Measurements from ENCODE around the gene CTBP2.
"Not testable (repeated sequence)": the region's sequence is repeated elsewhere in the genome, so short reads cannot be mapped to it uniquely, and the experiment has no call there.

CTBP2 gene

DNA sequence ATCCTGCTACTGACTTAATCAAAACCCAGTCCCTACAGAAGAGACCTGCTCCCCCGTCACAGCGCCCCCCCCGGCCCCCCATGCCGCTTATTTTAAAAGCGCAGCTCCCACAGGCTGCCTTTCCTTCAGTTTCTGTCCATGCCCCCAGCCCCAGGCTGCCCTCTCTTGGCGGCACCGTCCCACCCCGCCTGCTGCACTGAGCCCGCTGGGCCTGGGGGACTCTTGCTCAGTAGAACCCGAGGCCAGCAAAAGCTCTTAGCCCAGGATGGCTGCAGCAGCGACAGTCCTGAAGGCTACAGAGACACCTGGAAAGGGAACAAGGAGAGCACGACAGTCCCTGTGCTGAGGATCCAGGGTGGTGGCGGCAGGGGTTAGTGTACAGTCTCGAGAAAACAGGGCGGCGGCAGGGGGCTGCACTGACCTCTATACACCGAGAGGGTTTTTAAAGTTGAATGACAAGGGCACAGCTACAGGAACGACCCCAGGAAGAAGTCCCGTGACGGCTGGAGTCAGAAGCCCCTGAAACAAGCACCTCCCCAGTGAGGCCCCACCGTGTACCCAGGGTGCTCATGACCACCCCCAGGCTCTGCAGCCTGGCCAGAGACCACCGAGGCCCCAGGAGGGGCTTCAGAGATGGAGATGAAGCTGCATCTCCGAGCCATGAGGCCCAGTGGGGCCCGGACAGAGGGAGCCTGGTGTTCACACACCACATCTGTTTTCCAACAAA lies 164.1 kb downstream of the CTBP2 start:
- no peak for DNase-seq (ENCODE audit: low read depth)
- Histone ChIP-seq H3K9ac (ENCODE audit: low read length) (no peak overlapping the region), H3K4me3 (ENCODE audit: low read length) (no peak overlapping the region), H3K9me3 (ENCODE audit: control insufficient read depth, low read length) (no peaks in the 10 kb centered on the region), H3K27me3 (replicated peaks; ENCODE audit: control insufficient read depth, insufficient read depth, low read length) (no peaks in the 10 kb centered on the region), H3K36me3 (ENCODE audit: control insufficient read depth, insufficient read depth, low read length, severe bottlenecking) (peaks cover 52% of the 10 kb centered on the region), H3K4me1 (ENCODE audit: control insufficient read depth, insufficient read depth, low read length) (peaks cover 15% of the 10 kb centered on the region)

- Histone ChIP-seq H3K4me1 (ENCODE audit: control insufficient read depth, insufficient read depth, low read length) (peaks cover 15% of the 10 kb centered on the region), H3K9ac (ENCODE audit: low read length) (no peak overlapping the region), H3K9me3 (ENCODE audit: control insufficient read depth, low read length) (no peaks in the 10 kb centered on the region), H3K4me3 (ENCODE audit: low read length) (no peak overlapping the region), H3K36me3 (ENCODE audit: control insufficient read depth, insufficient read depth, low read length, severe bottlenecking) (peaks cover 58% of the 10 kb centered on the region), H3K27me3 (replicated peaks; ENCODE audit: control insufficient read depth, insufficient read depth, low read length) (no peaks in the 10 kb centered on the region)
- DNase-seq (ENCODE audit: low read depth), result no peak
These were observed 164.8 kb downstream of the CTBP2 start for GRCh38 chr10:124995605-124996004.

GRCh38 chr10:124994573-124995473 lies 165.5 kb downstream of the CTBP2 start:
- no peaks in the 10 kb centered on the region for H3K27me3 ChIP-seq (replicated peaks; ENCODE audit: control insufficient read depth, insufficient read depth, low read length)
- no peak overlapping the region for H3K9ac ChIP-seq (ENCODE audit: low read length)
- peaks cover 63% of the 10 kb centered on the region for H3K36me3 ChIP-seq (ENCODE audit: control insufficient read depth, insufficient read depth, low read length, severe bottlenecking)
- H3K4me3 ChIP-seq (ENCODE audit: low read length), result no peak overlapping the region
- H3K9me3 ChIP-seq (ENCODE audit: control insufficient read depth, low read length), result no peaks in the 10 kb centered on the region
- no peak for DNase-seq (ENCODE audit: low read depth)
- H3K4me1 ChIP-seq (ENCODE audit: control insufficient read depth, insufficient read depth, low read length), result peaks cover 10% of the 10 kb centered on the region

GRCh38 chr10:124993736-124994451 lies 166.5 kb downstream of the CTBP2 start:
- no peak for DNase-seq (ENCODE audit: low read depth)
- Histone ChIP-seq H3K27me3 (replicated peaks; ENCODE audit: control insufficient read depth, insufficient read depth, low read length) (no peaks in the 10 kb centered on the region), H3K9me3 (ENCODE audit: control insufficient read depth, low read length) (no peaks in the 10 kb centered on the region), H3K4me1 (ENCODE audit: control insufficient read depth, insufficient read depth, low read length) (peaks cover under 1% of the 10 kb centered on the region), H3K4me3 (ENCODE audit: low read length) (no peak overlapping the region), H3K36me3 (ENCODE audit: control insufficient read depth, insufficient read depth, low read length, severe bottlenecking) (peaks cover 69% of the 10 kb centered on the region), H3K9ac (ENCODE audit: low read length) (no peak overlapping the region)

DNA sequence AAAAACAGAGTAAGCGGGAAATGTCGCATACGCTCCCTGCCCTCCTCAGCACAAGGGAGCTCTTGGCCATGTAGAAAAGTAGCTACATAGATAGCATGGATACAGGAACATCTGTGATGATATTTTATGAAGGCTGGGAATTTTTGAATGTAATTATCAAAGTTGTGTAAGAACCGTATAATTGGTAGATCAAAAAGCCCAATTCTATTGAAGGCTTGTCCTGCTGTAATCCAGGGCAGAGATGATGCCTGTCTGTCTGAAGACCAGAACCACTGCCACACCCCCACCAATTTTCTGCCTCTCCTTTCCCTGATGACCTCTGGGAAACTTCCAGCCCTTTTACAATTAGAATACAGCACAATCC lies 167.0 kb downstream of the CTBP2 start:
- peaks cover 72% of the 10 kb centered on the region for H3K36me3 ChIP-seq (ENCODE audit: control insufficient read depth, insufficient read depth, low read length, severe bottlenecking)
- H3K4me3 ChIP-seq (ENCODE audit: low read length), result no peak overlapping the region
- H3K27me3 ChIP-seq (replicated peaks; ENCODE audit: control insufficient read depth, insufficient read depth, low read length), result no peaks in the 10 kb centered on the region
- H3K9me3 ChIP-seq (ENCODE audit: control insufficient read depth, low read length), result no peaks in the 10 kb centered on the region
- DNase-seq (ENCODE audit: low read depth), result no peak
- H3K4me1 ChIP-seq (ENCODE audit: control insufficient read depth, insufficient read depth, low read length), result no peaks in the 10 kb centered on the region
- no peak overlapping the region for H3K9ac ChIP-seq (ENCODE audit: low read length)

DNA sequence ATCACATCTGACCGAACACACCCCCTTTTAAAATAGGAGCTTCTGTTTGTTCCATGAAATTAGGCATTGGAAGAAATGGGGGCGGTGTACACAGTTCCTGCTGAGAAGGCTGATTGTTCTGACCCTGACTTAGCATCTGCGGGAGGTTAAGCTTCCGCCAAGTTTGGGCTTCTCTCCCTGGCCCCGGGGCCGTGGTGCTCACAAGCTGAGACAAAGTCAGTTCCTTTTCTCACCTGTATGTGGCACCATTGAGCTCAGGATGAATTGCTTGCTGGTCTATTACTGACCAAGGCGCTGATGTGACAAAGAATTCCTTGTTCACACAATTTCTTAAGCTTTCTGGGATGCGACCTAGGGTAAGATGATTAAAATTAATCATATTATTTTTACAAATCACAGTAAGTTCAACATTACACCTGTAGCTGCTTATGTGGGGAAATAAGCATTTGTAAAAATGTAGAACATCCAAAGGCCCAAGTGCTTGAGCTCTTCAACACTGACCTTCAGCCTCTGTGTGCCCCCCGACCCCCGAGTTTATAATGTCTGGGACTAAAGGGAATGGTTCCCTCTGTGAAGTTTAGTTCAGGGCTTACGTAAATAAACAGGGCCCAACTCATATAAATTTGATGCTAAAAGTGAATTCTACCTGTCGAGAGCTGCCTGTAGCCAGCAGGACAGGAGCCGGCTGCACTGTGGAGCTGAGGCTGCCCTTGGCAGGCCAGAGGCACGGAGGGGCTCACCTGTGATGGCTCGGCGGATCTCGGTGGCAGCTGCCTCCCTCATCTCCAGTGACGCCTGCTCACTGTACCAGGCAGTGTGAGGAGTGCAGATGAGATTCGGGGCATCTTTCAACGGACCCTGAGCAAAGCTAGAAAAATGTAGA lies 167.7 kb downstream of the CTBP2 start:
- Histone ChIP-seq H3K9me3 (ENCODE audit: control insufficient read depth, low read length) (no peaks in the 10 kb centered on the region), H3K4me1 (ENCODE audit: control insufficient read depth, insufficient read depth, low read length) (no peaks in the 10 kb centered on the region), H3K27me3 (replicated peaks; ENCODE audit: control insufficient read depth, insufficient read depth, low read length) (no peaks in the 10 kb centered on the region), H3K4me3 (ENCODE audit: low read length) (no peak overlapping the region), H3K9ac (ENCODE audit: low read length) (no peak overlapping the region), H3K36me3 (ENCODE audit: control insufficient read depth, insufficient read depth, low read length, severe bottlenecking) (peaks cover 73% of the 10 kb centered on the region)
- DNase-seq (ENCODE audit: low read depth), result peak; percentile 77

- H3K4me1 ChIP-seq (ENCODE audit: control insufficient read depth, insufficient read depth, low read length), result no peaks in the 10 kb centered on the region
- peaks cover 73% of the 10 kb centered on the region for H3K36me3 ChIP-seq (ENCODE audit: control insufficient read depth, insufficient read depth, low read length, severe bottlenecking)
- no peak overlapping the region for H3K4me3 ChIP-seq (ENCODE audit: low read length)
- DNase-seq (ENCODE audit: low read depth), result no peak
- no peak overlapping the region for H3K9ac ChIP-seq (ENCODE audit: low read length)
- no peaks in the 10 kb centered on the region for H3K27me3 ChIP-seq (replicated peaks; ENCODE audit: control insufficient read depth, insufficient read depth, low read length)
- H3K9me3 ChIP-seq (ENCODE audit: control insufficient read depth, low read length), result no peaks in the 10 kb centered on the region
These were observed 168.5 kb downstream of the CTBP2 start for GRCh38 chr10:124991835-124992234.

DNA sequence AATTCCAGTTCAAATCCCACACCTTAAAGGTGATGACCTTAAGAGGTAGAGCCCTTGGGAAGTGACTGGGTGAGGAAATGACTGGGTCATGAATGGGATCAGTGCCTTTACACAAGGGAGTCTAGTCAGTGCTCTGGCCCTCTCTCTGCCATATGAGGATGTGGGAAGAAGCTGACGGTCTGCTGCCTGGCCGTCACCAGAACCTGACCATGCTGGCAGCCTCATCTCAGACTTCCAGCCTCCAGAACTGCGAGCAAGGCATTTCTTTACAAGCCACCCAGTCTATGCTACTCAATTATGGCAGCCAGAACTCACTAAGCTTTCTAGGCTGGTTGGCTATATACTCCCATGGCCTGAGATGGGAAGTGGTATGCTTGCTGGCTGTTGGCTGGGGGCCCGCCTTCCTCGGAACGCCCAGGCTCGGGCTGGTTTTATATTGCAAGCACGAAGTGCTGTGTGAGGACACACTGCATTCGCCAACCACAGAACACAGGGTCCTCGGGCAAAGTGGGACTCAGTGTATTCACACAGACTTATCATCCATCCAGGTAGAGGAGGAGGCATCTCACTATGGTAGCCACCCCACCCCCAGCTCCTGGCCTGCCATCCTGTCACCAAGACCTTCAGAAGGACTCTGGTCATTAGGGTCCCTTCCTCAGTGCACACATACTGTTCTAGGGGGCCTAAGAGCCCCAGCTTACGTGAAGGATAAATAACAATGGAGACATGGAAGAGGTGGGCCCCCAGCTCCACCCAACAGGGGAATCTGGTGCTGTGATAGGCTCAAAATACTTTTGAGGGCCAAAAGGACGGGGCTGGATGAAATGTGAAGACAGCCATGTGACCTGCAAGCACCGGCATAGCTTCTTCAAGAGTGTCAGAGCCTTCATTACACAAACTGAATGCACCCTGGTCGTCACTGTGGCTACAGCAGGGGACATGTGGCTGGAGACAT lies 169.4 kb downstream of the CTBP2 start:
- Histone ChIP-seq H3K4me1 (ENCODE audit: control insufficient read depth, insufficient read depth, low read length) (no peaks in the 10 kb centered on the region), H3K4me3 (ENCODE audit: low read length) (no peak overlapping the region), H3K9me3 (ENCODE audit: control insufficient read depth, low read length) (no peaks in the 10 kb centered on the region), H3K36me3 (ENCODE audit: control insufficient read depth, insufficient read depth, low read length, severe bottlenecking) (peaks cover 73% of the 10 kb centered on the region), H3K9ac (ENCODE audit: low read length) (no peak overlapping the region), H3K27me3 (replicated peaks; ENCODE audit: control insufficient read depth, insufficient read depth, low read length) (no peaks in the 10 kb centered on the region)
- no peak for DNase-seq (ENCODE audit: low read depth)

- no peak for DNase-seq (ENCODE audit: low read depth)
- Histone ChIP-seq H3K4me1 (ENCODE audit: control insufficient read depth, insufficient read depth, low read length) (no peaks in the 10 kb centered on the region), H3K9ac (ENCODE audit: low read length) (no peak overlapping the region), H3K4me3 (ENCODE audit: low read length) (no peak overlapping the region), H3K9me3 (ENCODE audit: control insufficient read depth, low read length) (no peaks in the 10 kb centered on the region), H3K27me3 (replicated peaks; ENCODE audit: control insufficient read depth, insufficient read depth, low read length) (no peaks in the 10 kb centered on the region), H3K36me3 (ENCODE audit: control insufficient read depth, insufficient read depth, low read length, severe bottlenecking) (peaks cover 81% of the 10 kb centered on the region)
These were observed 170.8 kb downstream of the CTBP2 start for GRCh38 chr10:124989526-124989925.

- not testable (repeated sequence) for H3K4me1 ChIP-seq (ENCODE audit: control insufficient read depth, insufficient read depth, low read length); H3K27me3 ChIP-seq (replicated peaks; ENCODE audit: control insufficient read depth, insufficient read depth, low read length); H3K9ac ChIP-seq (ENCODE audit: low read length); H3K4me3 ChIP-seq (ENCODE audit: low read length); DNase-seq (ENCODE audit: low read depth); H3K9me3 ChIP-seq (ENCODE audit: control insufficient read depth, low read length)
- H3K36me3 ChIP-seq (ENCODE audit: control insufficient read depth, insufficient read depth, low read length, severe bottlenecking), result peaks cover 81% of the 10 kb centered on the region
These were observed 171.6 kb downstream of the CTBP2 start for GRCh38 chr10:124988753-124989152.

Measured in adipocyte (in vitro differentiated cells).